ENCODE results near the gene CTNNA1. TPM values are rescaled to one million over a fixed set of nuclear protein-coding genes. Genes with fewer than 3 reads are reported as not detected.
A peak's percentile ranks its signal among the peaks of the same experiment; 100 is the strongest.

CTNNA1 gene
- total and polyA plus RNA-seq, 9 of the 15 experiments (the other 6 are each of a cell fraction or from before 2014, with no cell fraction given), result 29.6 to 117 (median 89.1) TPM

DNA sequence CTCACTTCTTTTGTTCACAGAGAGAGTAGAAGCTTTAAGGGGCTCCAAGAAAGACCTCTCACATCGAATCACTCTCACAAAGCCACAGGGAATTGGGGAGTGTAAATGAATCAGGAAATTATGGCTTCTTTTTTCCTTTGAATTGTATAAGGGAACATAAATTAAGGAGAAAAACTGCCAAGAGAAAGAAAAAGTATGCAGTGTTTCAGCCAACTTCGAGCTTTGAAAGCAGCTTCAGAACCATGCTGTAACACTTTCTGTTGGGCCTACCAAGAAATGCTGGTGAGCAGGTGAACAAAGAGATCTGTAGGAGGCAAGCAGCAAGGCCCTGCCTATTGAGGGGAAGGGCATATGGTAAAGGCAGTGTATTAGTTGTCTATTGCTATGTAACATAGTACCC lies 33.4 kb upstream of the CTNNA1 start:
- Histone ChIP-seq H3K4me1 (replicated peaks in 1 of 2; ENCODE audit: control insufficient read depth in 2 of 2, insufficient read depth in 2 of 2, low read length in 2 of 2) (no peaks in the 10 kb centered on the region; a peak in 2 of 5 replicates), H4K20me1 (replicated peaks; ENCODE audit: control insufficient read depth, insufficient read depth, low read length) (no peaks in the 10 kb centered on the region; the same call in 1 of the 2 replicates), H3K4me3 (no peak overlapping the region), H3K79me2 (ENCODE audit: control insufficient read depth, insufficient read depth, low read length) (no peaks in the 10 kb centered on the region), H2AFZ (ENCODE audit: low read depth, low read length) (peak overlapping the region; percentile 33; the same call in 1 of the 2 replicates), H3K36me3 (ENCODE audit: control insufficient read depth, insufficient read depth, low read length) (no peaks in the 10 kb centered on the region), H3K27me3 (ENCODE audit: control insufficient read depth in 2 of 2, insufficient read depth in 2 of 2, low read length in 2 of 2) (no peaks in the 10 kb centered on the region; a peak in 1 of 5 replicates), H3K27ac (ENCODE audit: extremely low read depth, low read depth, low read length) (no peak overlapping the region), H3K9ac (ENCODE audit: insufficient read depth in 1 of 2, low read depth in 2 of 2, low read length in 2 of 2) (no peak overlapping the region), H3K4me2 (ENCODE audit: insufficient read depth, low read length) (no peak overlapping the region), H3K9me3 (replicated peaks; ENCODE audit: control insufficient read depth, insufficient read depth, low read depth, low read length) (no peaks in the 10 kb centered on the region), H3K9me1 (ENCODE audit: control insufficient read depth, insufficient read depth, low read length) (no peaks in the 10 kb centered on the region)
- in situ Hi-C loops (cut with MboI), result no loop called here
- POLR2A ChIA-PET, result interaction anchor here (1.2 to 1.4 kb wide), 2 partner anchors 18 to 22 kb away, joined by 3 to 8 read pairs; no protein-coding TSS in a partner anchor
- no peak for TF ChIP-seq CBX1 (IDR thresholded peaks at IDR 0.05; ENCODE audit: low read depth)
- WGBS (ENCODE audit: insufficient coverage, low coverage, missing lambda C conversion rate), result 6% methylated on average over 2 of the region's 2 CpGs
- DNase-seq (ENCODE audit: extremely low read depth in 1 of 4, low spot score in 3 of 4) (no peak), FAIRE-seq (no peak), ATAC-seq (no peak)
- intact Hi-C loops (cut with micrococcal nuclease), result loop anchor here (5.0 kb wide), 1 partner anchor 78 kb away; no protein-coding TSS in a partner anchor
- BruUV-seq (replicated peaks), result no TSS peak
- CTCF ChIA-PET (ENCODE audit: low intra/inter-chr PET ratio), result no interaction called here

GRCh38 chr5:138720840-138721239 lies 32.4 kb upstream of the CTNNA1 start:
- POLR2A ChIA-PET, result no interaction called here
- no peak overlapping the region for H3K9ac ChIP-seq (ENCODE audit: insufficient read depth in 1 of 2, low read depth in 2 of 2, low read length in 2 of 2)
- peak overlapping the region; percentile 39; the same call in 1 of the 2 replicates for H2AFZ ChIP-seq (ENCODE audit: low read depth, low read length)
- no peak overlapping the region for H3K4me2 ChIP-seq (ENCODE audit: insufficient read depth, low read length)
- CTCF ChIA-PET (ENCODE audit: low intra/inter-chr PET ratio), result no interaction called here
- ATAC-seq (no peak), DNase-seq (ENCODE audit: extremely low read depth in 1 of 4, low spot score in 3 of 4) (no peak), FAIRE-seq (no peak)
- no peaks in the 10 kb centered on the region for H3K79me2 ChIP-seq (ENCODE audit: control insufficient read depth, insufficient read depth, low read length)
- intact Hi-C loops (cut with micrococcal nuclease), result loop anchor here (5.0 kb wide), 1 partner anchor 79 kb away; no protein-coding TSS in a partner anchor
- H3K36me3 ChIP-seq (ENCODE audit: control insufficient read depth, insufficient read depth, low read length), result no peaks in the 10 kb centered on the region
- H3K27ac ChIP-seq (ENCODE audit: extremely low read depth, low read depth, low read length), result no peak overlapping the region
- in situ Hi-C loops (cut with MboI), result no loop called here
- H4K20me1 ChIP-seq (replicated peaks; ENCODE audit: control insufficient read depth, insufficient read depth, low read length), result no peaks in the 10 kb centered on the region; the same call in 1 of the 2 replicates
- no peak overlapping the region for H3K4me3 ChIP-seq
- H3K27me3 ChIP-seq (ENCODE audit: control insufficient read depth in 2 of 2, insufficient read depth in 2 of 2, low read length in 2 of 2), result no peaks in the 10 kb centered on the region; a peak in 1 of 5 replicates
- no peaks in the 10 kb centered on the region for H3K9me3 ChIP-seq (replicated peaks; ENCODE audit: control insufficient read depth, insufficient read depth, low read depth, low read length)
- no peaks in the 10 kb centered on the region for H3K9me1 ChIP-seq (ENCODE audit: control insufficient read depth, insufficient read depth, low read length)
- H3K4me1 ChIP-seq (replicated peaks in 1 of 2; ENCODE audit: control insufficient read depth in 2 of 2, insufficient read depth in 2 of 2, low read length in 2 of 2), result peaks cover 0 to 5% of the 10 kb centered on the region in 2 experiments; a peak in 2 of 5 replicates
- 19% methylated on average over 2 of the region's 2 CpGs for WGBS (ENCODE audit: insufficient coverage, low coverage, missing lambda C conversion rate)
- no TSS peak for BruUV-seq (replicated peaks)
- no peak for TF ChIP-seq ZNF609 (CRISPR knock-in tag; IDR thresholded peaks at IDR 0.05; ENCODE audit: borderline replicate concordance)
- no peak for TF ChIP-seq NFXL1 (CRISPR knock-in tag; IDR thresholded peaks at IDR 0.05)
- TF ChIP-seq ZNF133 (CRISPR knock-in tag; IDR thresholded peaks at IDR 0.05), result no peak
- no peak for TF ChIP-seq HCFC1 (IDR thresholded peaks at IDR 0.05; ENCODE audit: low read depth, low read length)
- TF ChIP-seq ZNF436 (CRISPR knock-in tag; IDR thresholded peaks at IDR 0.05), result no peak
- no peak for TF ChIP-seq SMC3 (conservative IDR thresholded peaks at IDR 0.05; ENCODE audit: insufficient read depth, low read depth, low read length)
- no peak for TF ChIP-seq U2AF2 (optimal IDR thresholded peaks at IDR 0.05; ENCODE audit: low read depth, low read length)

Measured in K562 (cell line).